HG02571 (cell line): ENCODE data around the gene ZNF609.
"Not testable (repeated sequence)": the region's sequence is repeated elsewhere in the genome, so short reads cannot be mapped to it uniquely, and the experiment has no call there.

ENCODE experiments used
- ATAC-seq: cut with Tn5 transposase; IDR thresholded peaks from one replicate; pipeline ENCODE4 v1.9.1; 2021; ENCODE audit warnings: mild to moderate bottlenecking, moderate library complexity; ENCODE audit not compliant: unreplicated experiment

Gene ZNF609

GRCh38 chr15:64618540-64618939 lies 158.2 kb downstream of the ZNF609 start:
- ATAC-seq: no peak

- no peak for ATAC-seq
Measured at GRCh38 chr15:64619880-64620839, 159.8 kb downstream of the ZNF609 start.

GRCh38 chr15:64621056-64621455 lies 160.7 kb downstream of the ZNF609 start:
- ATAC-seq: no peak

GRCh38 chr15:64622410-64623260 lies 162.3 kb downstream of the ZNF609 start:
- peak; percentile 58 for ATAC-seq

GRCh38 chr15:64623347-64623996 lies 163.1 kb downstream of the ZNF609 start:
- ATAC-seq: no peak

- no peak for ATAC-seq
Measured at GRCh38 chr15:64624242-64624641, 163.9 kb downstream of the ZNF609 start.

GRCh38 chr15:64629063-64629462 lies 168.7 kb downstream of the ZNF609 start:
- ATAC-seq: no peak

- no peak for ATAC-seq
Measured at GRCh38 chr15:64630396-64631107, 170.2 kb downstream of the ZNF609 start.

GRCh38 chr15:64632639-64633038 lies 172.3 kb downstream of the ZNF609 start:
- ATAC-seq: not testable (repeated sequence)

GRCh38 chr15:64633332-64633731 lies 173.0 kb downstream of the ZNF609 start:
- ATAC-seq: no peak

GRCh38 chr15:64634027-64634426 lies 173.6 kb downstream of the ZNF609 start:
- ATAC-seq: peak; percentile 62

GRCh38 chr15:64634576-64635498 lies 174.5 kb downstream of the ZNF609 start:
- ATAC-seq: peak; percentile 57

GRCh38 chr15:64635499-64636495 lies 175.4 kb downstream of the ZNF609 start:
- ATAC-seq: no peak

GRCh38 chr15:64636556-64636955 lies 176.2 kb downstream of the ZNF609 start:
- no peak for ATAC-seq

GRCh38 chr15:64637412-64637811 lies 177.0 kb downstream of the ZNF609 start:
- no peak for ATAC-seq

GRCh38 chr15:64639744-64640143 lies 179.4 kb downstream of the ZNF609 start:
- ATAC-seq: not testable (repeated sequence)

GRCh38 chr15:64640146-64640871 lies 179.9 kb downstream of the ZNF609 start:
- no peak for ATAC-seq
